ENCODE measurements around the gene LPAR1.

LPAR1 gene

DNA sequence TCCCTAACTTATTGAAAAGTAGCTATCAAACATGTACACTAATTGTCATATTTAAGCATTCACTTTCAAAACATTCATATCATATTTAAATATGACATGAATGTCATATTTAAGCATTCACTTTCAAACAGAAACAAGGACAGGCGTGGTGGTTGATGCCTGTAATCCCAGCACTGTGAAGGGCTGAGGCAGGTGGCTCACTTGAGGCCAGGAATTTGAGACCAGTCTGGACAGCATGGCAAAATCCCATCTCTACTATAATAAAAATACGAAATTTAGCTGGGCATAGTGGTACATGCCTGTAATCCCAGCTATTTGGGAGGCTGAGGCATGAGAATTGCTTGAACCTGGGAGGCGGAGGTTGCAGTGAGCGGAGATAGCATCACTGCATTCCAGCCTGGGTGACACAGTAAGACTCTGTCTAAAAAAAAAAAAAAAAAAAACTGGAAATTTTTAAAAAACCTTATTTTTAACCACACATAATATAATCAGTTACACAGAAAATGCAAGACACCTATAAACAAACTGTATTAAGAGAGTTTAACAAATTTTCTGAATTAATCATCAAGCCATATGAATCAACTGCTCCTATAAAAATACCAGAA is 88.1 kb downstream of the LPAR1 start:
- no peak for DNase-seq

DNA sequence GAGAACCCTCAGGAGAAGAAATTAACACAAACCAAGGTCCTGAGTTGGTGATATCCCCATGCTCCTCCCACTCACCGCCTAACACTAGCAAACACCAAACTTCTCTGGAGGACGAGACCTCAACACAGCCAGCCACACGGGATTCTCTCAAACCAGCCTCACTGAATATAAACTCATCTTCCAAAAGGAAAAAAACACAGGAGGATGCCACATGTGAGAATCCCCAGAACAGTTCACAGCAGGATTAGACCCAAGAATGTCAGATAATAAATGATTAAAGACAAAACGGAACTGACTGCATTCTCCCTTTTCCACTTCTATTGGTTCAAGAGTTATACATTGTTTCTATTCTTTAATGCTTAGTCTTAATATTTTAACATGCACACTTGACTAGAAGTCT is 89.2 kb downstream of the LPAR1 start:
- DNase-seq, result no peak

DNA sequence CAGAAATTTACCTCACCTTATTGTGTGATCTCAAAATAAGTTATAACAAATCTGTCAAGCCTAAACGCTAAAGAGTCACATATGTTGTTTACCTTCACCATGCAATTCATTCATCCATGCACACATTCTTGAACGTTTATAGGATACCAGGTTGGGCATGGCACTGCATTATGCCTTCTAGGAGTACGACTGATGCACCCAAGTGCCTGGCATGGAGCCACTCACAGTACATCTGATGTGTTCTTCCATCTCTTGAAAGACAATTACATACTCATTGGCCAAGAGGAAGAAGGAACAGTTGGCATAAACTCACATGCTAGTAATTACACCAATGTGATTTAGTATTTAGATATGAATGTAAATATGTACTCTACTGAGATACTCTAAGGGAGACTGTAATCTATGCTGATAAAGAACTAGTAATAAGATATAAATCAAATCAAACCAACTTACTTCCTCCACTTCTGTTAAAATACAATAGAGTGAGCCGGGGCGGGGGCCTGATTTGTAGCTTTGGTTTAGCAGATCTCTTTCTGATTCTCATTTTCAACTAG is 90.7 kb downstream of the LPAR1 start:
- no peak for DNase-seq

DNA sequence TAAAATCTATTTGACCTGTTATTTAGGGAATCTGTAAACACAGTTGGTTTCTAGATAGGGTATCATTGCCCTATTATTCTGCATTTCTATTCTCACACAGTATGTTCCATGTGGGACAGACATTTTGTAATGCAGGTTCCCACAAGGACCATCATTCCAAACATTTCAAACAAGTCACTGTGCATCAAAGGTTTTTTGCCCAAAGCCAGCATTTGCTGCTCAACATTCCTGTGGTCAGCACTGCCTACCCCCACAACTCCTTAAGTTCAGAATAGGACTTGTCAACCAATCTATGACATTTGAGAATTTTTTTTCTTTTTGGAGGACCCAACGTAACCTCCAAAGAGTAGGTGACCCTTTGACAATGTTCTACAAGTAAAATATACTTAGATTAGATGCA is 95.7 kb downstream of the LPAR1 start:
- no peak for DNase-seq

DNA sequence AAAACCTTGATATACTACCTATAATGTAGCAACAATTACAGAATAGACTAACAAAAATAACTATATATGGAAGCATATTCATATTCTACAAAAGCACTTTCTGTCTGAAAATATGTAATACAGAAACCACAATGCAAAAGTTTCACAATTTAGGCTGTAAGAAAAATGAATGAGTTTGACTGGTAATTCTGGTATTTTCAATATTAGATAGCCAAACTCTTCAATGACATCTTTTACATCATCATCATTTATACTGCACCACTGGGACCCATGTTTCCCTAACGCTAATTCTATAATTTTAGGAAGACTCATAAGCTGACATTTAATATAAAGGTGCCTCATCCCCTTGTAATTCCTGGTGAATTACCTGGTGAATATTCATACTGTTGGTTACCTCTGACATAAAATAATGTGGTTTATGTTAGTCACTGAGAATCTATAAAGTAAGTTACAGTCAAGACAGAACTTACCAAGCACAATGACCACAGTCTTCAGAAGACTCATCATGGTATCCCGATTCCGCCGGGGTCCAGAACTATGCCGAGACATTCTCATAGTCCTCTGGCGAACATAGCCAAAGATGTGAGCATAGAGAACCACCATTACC is 97.2 kb downstream of the LPAR1 start:
- no peak for DNase-seq

DNA sequence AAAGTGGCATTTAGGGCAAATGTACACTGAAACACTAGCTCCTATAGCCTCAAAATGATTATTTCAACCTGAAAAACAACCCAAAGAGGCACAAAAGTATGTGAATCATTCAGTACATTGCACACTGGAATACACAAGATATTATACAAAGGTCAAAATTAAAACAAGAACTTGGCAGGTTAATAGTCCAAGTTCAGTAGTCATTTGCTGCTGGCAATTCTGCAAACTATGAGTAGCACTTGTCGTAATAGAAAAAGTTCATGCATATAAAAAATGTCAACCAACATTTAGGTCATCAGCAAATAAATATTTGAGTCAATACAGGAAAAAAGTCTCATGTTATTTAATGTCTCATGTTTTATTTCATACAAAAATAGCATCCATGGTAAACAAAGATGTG is 98.7 kb downstream of the LPAR1 start:
- DNase-seq, result no peak

DNA sequence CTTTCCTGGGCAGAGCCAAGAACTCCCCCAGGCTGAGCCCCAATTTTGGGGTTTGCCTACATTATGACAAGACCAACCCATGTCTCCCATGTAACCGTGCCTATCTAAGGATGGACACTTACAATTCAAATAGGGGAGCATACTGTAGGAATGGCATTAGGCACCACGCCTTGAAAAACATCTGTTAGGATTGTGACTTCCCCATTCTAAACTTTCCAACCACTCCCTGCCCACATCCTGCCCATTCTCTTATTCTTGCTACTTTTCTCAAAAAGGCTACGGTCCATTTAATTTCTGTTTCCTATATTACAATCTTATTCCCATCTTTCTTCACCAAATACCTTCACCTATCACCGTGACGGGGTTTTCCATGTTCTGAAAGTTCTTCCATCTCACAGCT is 99.2 kb downstream of the LPAR1 start:
- DNase-seq, result no peak

DNA sequence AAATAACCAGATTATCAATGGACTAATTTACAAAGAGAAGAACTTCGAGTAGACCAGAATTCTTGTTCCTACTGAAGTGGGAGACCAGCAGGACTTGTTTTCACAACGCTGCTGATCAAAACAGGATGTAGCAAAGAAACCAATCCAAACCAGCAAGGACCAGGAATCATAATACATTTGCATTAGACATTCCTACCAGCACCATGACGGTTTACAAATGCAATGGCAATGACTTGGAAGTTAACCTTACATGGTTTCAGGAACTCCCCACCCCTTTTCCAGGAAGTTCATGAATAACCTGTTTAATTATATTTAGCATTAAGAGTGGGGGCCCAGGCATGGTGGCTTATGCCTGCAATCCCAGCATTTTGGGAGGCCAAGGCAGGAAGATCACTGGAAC is 100.0 kb downstream of the LPAR1 start:
- no peak for DNase-seq

DNA sequence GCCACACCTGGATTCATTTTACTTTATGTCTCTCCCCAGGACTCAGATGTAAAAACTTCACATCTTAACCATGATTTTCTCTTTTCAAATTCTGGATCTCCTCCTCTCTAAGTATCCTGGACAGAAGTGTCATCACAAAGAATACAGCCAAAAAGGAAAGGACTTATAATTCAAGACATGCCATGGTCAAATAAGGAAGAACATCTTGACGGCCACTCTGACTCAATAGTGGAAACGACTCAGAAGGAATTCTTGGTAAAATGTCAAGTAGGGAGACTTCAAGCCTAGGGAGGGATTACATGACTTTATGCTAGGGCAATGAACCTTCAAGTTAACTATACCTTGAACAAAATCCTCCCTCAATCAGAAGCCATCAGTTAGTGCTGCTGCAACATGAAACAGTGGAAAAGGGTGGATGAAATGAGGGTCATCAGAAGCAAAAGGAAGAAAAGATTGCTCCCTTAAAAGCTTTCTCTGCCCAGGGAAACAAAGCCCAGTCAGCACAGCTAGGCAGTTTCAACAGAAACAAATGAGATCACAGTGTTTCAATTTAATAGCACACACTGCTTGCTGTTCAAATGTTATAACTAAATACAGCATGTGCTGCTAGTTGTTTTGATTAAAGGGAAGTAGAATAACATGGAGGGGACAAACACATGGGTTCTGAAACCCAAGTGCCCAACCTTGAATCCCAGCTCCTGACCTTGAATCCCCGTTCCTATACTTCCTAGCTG is 101.4 kb downstream of the LPAR1 start:
- no peak for DNase-seq

DNA sequence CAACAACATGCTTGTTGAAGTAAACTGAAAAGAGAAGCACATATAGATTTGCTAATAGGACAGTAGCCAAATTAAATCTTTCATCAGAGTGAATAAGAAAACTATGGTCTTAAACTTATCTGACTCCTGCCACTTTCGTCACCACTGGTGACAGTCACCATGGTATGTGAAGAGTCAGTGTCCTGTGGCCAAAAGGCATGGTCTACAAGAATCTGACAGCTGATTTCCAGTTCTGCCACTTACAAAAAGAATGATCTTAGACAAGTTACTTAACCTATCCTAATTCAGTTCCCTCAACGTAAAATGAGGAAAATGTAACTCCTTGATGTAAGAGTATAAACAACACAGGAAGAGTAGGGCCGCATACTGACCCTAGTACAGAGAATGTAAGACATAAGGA is 102.0 kb downstream of the LPAR1 start:
- no peak for DNase-seq

DNA sequence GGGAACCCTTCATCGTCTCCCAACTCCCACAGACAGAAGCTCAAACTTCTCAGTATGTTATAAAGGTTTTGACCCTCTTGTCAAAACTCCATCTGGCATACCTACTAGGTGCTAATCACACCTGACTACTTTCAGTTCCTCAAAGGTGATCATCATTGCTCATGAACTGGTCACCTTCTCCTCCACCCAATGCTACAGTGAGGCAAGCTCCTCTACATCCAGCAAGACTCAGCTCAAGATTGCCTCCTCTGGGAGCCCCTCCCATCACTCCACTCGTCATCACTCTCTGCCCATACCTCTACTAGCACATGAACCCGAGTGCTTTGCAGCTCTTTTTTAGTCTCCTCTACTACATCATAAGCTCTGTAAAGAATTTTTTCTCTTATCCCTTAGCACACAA is 102.4 kb downstream of the LPAR1 start:
- no peak for DNase-seq

DNA sequence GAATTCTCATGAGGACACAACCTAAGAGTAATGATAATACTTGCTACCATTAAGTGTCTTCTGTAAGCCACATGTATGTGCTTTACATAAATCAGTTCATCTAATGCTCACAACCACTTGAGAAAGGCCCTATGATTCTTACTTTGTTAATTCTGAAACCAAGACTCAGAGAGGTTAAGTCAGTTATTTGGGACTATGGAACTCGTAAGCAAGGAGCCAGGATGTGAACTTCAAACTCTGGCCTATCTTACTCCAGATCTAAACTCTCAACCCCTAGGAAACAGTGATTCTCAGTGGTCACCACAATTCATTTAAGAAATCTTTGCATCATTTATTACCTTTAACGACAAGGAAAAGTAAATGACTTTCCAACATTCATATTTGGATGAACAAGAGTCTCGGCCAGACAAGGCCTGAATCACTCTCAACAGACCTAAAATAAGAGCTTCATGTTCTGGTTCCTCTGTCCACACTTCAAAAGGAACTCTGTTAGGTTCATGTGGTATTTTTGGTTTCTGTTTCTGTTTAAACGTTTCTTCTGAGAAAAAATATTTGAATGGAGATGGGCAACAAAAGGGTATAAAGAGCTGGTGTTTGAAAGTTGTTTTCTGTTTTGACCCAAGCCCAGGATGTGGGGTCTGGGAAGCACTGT is 104.8 kb downstream of the LPAR1 start:
- DNase-seq, result no peak

DNA sequence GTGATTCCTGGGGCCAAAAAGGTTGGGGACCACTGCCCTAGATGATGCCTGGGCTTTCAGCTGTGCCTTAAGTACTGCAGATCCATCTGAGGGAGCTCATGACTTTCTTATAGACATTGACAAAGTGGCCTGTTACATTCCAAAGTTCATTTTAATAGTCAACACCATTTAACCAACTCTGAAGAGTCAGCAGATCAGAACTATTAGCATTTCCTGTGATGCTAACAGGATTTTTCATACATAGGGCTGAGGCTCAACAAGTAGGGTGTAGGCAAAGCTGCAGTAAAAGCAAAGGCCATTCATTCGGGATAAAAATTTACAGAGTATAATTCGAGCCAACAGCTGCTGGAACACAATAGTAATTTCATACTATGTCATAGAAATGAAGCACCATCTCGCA is 105.4 kb downstream of the LPAR1 start:
- DNase-seq, result no peak

DNA sequence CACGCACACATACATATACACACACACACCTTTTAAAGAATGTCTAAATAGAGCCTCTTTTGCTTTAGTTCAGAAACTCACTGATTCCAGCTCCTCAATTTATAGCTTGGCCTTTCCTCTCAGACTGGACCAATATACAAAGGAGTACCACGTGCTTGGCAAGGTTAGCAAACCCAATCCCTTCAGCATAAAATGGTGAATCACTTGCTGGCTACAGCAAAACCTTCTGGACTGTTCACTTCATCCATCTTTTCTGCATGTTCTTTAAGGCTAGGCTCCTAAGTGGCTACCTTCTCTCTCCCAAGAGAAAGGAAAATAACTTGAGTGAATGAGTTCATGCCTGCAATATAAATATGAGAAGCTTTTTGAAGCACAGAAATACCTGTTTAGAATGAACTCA is 109.7 kb downstream of the LPAR1 start:
- DNase-seq, result no peak

DNA sequence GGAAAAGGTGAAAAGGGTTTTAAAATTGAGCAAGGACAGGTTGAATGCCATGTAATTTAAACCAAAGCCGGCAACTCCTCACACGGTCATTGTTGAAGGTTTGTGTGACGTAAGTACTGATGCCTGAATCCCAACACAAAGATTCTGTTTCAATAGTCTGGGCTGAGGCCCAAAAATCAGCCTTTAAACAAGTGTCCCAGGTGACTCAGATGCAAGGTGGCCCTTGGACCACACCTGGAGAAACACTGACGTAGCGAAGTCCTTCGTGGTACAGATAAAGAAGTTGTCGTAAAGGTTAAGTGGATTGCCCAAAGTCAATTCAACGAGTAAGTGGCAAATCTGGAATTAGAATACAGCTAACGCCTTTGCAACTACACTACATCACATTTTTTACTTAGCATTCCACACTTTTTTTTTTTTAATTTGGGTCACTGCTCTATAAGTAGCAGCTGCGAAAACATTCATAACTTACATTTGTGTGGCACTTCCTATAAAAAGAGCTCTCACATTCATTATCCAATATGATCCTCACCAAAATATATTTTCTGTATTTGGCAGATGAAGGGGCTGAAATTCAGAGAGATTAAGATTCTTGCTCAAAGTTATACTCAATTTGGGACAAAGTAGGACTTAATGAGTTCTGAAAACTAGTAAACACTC is 111.3 kb downstream of the LPAR1 start:
- DNase-seq, result no peak

DNA sequence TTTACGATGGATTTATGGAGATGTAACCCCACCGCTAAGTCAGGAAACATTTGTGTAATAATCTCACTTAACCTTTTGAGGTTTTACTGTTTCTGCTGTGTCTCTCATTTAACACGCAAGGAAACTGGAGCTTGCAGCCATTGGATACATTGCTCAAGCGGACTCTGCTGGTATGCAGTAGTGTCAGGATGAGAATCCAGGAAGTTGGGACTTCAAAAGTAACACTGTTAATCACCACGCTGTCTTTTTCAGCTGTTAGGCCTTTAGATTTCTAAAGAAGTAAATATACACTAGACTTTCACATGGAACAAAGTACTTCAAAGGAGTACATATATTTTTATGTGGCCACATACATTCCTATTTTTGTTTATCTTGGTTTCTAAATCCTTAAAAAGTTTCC is 114.7 kb downstream of the LPAR1 start:
- no peak for DNase-seq

DNA sequence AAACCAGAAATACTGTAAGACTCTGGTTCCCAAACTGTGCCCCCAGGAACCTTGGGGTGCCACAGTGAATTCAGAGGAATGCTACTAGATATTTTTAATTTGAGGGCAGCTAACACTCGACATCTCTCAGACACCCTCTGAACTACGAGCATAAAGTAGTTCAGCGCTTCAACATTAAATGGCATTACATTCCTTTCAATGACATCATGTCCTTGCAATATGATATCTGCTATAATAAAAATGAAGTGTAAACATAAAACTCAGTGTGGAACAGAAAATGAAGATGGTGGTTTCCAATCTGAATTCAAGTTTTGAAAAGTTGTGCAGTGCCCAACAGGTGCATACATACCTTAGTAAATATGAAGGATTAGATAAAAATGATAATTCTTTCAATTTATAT is 116.1 kb downstream of the LPAR1 start:
- no peak for DNase-seq

DNA sequence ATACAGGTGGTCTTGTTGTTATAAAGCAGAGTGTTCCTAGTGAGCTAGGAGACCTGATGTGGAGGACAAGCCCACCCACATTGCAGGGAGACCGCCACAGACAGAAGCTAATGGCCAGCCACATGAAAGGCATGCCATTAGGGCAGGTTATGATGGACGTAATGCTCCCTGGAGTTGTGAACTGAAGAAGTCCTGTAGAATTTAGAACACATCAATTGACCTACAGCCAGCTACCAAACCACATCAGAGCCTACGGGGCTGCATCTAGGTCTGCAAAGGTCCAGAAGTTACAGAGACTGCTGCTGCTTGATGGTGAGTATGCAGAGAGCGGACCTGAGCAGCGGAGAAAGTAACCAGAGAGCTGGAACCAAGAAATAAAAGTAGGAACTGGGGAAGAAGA is 116.6 kb downstream of the LPAR1 start:
- DNase-seq, result no peak

DNA sequence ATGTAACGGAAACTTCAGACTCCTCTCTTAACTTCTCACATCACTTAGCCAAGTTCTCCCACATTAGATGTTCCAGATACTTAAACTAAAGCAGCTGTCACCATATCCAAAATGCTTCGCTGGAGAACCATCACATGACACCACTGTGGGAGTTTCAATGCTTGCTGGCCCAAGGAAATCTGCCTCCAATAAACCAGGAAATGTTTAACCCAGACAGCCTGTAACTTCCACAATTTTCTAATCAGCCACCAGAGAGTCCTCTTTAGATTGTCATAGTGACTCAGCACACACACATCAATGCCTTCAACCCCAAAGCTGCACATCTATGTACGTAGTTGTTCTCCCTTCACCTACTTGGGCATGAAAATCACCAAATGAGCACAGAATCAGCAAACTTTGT is 118.7 kb downstream of the LPAR1 start:
- DNase-seq, result no peak

DNA sequence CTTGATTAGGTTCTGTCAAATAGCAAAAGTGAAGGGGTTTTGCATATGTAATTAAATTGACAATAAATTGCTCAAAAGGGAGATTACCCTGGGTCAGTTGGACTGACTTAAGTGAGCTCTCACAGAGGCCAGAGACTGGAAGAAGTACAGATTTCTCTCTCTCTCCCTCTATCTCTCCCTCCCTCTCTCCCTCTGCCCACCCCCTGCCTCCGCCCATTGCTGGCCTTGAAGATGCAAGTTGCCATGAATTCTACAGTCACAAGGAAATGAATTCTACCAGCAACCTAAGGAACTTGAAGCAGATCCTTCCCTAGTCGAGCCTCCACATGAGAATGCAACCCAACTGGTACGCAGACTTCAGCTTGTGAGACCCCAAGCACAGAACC is 119.2 kb downstream of the LPAR1 start:
- DNase-seq, result no peak

DNA sequence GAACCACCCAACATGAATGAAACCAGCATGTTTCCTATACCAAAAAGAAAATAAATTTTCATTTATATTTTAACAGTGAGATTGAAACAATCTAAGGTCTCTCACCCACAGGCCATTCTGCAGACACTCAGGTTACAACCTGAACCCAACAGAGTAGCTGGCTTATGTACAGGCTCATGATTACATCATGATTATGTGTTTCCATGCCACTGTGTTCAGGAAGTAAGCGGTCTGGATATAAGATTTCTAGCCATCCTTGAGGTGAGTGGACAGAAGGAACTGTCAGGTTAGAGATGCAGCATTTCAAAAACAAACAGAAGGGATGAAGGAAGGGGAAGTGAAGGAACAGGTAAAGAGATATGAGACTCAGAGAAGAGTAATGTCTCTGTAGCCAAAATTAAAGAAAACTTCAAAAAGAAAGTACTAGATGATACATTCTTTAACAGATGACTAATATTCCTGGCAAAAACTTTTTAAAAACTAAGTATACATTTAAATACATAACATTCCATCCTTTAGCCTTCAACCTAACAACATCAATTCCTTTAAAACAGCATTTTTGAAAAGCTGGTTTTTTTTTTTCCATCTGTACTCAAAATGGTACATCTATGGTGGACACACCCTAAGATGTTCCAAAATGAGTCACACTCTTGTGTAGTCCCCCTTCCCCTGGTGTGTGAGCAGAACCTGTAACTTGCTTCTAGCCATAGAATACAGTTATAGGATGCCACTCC is 119.8 kb downstream of the LPAR1 start:
- no peak for DNase-seq

DNA sequence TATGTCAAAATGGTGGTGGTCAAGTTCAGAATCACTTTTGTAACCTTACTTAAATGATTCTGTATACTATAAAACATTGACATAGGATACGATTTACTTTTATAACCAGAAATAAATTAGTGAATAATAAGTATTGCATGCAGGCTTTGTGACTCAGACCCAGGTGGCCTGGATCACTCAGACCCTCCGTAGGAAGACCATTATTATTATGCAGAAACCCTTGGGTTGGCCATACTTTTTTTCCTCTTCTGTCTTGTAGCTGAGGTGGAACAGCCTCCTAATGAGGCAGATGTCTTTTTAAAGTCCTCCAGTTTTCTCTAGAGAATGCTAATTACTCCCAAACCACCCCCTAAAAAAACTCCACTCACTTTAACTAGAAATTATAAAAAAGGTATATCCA is 121.9 kb downstream of the LPAR1 start:
- DNase-seq, result no peak

Data from CD4-positive, alpha-beta T cell treated with Interferon alpha-2 for 1 hour (primary cell).